ENCODE data around the gene RABEP1. TPM values are rescaled to one million over a fixed set of nuclear protein-coding genes. Genes with fewer than 3 reads are reported as not detected.

The RABEP1 gene
- total RNA-seq, 4 donors from 2014 or later, result 16.5 to 27.4 (median 25.4) TPM

- DNase-seq (ENCODE audit: low spot score in 2 of 2), result no peak
- intact Hi-C loops (cut with DNase I; ENCODE audit: low total_unique reads), result no loop called here
- TF ChIP-seq CTCF (IDR thresholded peaks at IDR 0.05) (no peak), POLR2A (IDR thresholded peaks at IDR 0.05) (no peak)
- H3K4me3 ChIP-seq (ENCODE audit: low read depth, poor library complexity, severe bottlenecking), result no peak overlapping the region
Measured at GRCh38 chr17:5309851-5310250, 27.8 kb downstream of the RABEP1 start.

- H3K4me3 ChIP-seq (ENCODE audit: low read depth, poor library complexity, severe bottlenecking), result no peak overlapping the region
- no peak for DNase-seq (ENCODE audit: low spot score in 2 of 2)
- no peak for TF ChIP-seq CTCF (IDR thresholded peaks at IDR 0.05)
- no peak for TF ChIP-seq POLR2A (IDR thresholded peaks at IDR 0.05)
- 94 to 96% methylated on average over 4 of the region's 4 CpGs for WGBS, 2 donors
- intact Hi-C loops (cut with DNase I; ENCODE audit: low total_unique reads), result no loop called here
Measured at GRCh38 chr17:5325851-5326250, 43.8 kb downstream of the RABEP1 start.

- 64 to 71% methylated on average over 2 of the region's 2 CpGs for WGBS, 2 donors
Measured at GRCh38 chr17:5329784-5330557, 47.9 kb downstream of the RABEP1 start.

GRCh38 chr17:5330981-5331380 is 48.9 kb downstream of the RABEP1 start:
- TF ChIP-seq CTCF (IDR thresholded peaks at IDR 0.05) (no peak), POLR2A (IDR thresholded peaks at IDR 0.05) (no peak)
- WGBS, 2 donors, result 92 to 98% methylated on average over 2 of the region's 2 CpGs
- DNase-seq (ENCODE audit: low spot score in 2 of 2), result no peak
- H3K4me3 ChIP-seq (ENCODE audit: low read depth, poor library complexity, severe bottlenecking), result no peak overlapping the region
- intact Hi-C loops (cut with DNase I; ENCODE audit: low total_unique reads), result no loop called here

More at GRCh38 chr17:5329784-5330557, 47.9 kb downstream of the RABEP1 start:
- intact Hi-C loops (cut with DNase I; ENCODE audit: low total_unique reads), result no loop called here
- no peak overlapping the region for H3K4me3 ChIP-seq (ENCODE audit: low read depth, poor library complexity, severe bottlenecking)
- TF ChIP-seq POLR2A (IDR thresholded peaks at IDR 0.05) (no peak), CTCF (IDR thresholded peaks at IDR 0.05) (no peak)
- DNase-seq (ENCODE audit: low spot score in 2 of 2), result no peak

GRCh38 chr17:5331506-5331905 is 49.4 kb downstream of the RABEP1 start:
- no peak overlapping the region for H3K4me3 ChIP-seq (ENCODE audit: low read depth, poor library complexity, severe bottlenecking)
- intact Hi-C loops (cut with DNase I; ENCODE audit: low total_unique reads), result no loop called here
- 94 to 96% methylated on average over 4 of the region's 4 CpGs for WGBS, 2 donors
- no peak for DNase-seq (ENCODE audit: low spot score in 2 of 2)
- TF ChIP-seq CTCF (IDR thresholded peaks at IDR 0.05) (no peak), POLR2A (IDR thresholded peaks at IDR 0.05) (no peak)

- H3K4me3 ChIP-seq (ENCODE audit: low read depth, poor library complexity, severe bottlenecking), result no peak overlapping the region
- intact Hi-C loops (cut with DNase I; ENCODE audit: low total_unique reads), result no loop called here
- TF ChIP-seq CTCF (IDR thresholded peaks at IDR 0.05) (no peak), POLR2A (IDR thresholded peaks at IDR 0.05) (no peak)
- WGBS, 2 donors, result 95% methylated on average over 9 of the region's 9 CpGs
- no peak for DNase-seq (ENCODE audit: low spot score in 2 of 2)
Measured at GRCh38 chr17:5344914-5345313, 62.8 kb downstream of the RABEP1 start.

Measured in lower leg skin (tissue), 4 donors.